SK-N-SH treated with all-trans-retinoic acid at 6 μM for 48 hours (cell line): ENCODE measurements around the gene ULK3.

Source experiments
- ATAC-seq: fragments of 200-7000 bp; cut with Tn5 transposase; 3 replicates; pipeline ENCODE4 v1.9.1; 2020; ENCODE audit warnings: mild to moderate bottlenecking, moderate library complexity
- ARNTL ChIP-seq: fragments of 450-650 bp; formaldehyde crosslinking; IDR thresholded peaks from 2 replicates; pipeline ENCODE4 v1.5.0; 2020; ENCODE audit warnings: low read depth, mild to moderate bottlenecking, moderate library complexity, borderline replicate concordance
- BACH2 ChIP-seq: fragments of 250-450 bp; sonication (Bioruptor Pico); IDR thresholded peaks from 2 replicates; pipeline ENCODE4 v1.9.0; 2021; ENCODE audit warnings: mild to moderate bottlenecking, borderline replicate concordance
- CREB5 ChIP-seq: fragments of 250-450 bp; sonication (Bioruptor Pico); IDR thresholded peaks from 2 replicates; pipeline ENCODE4 v1.5.1; 2020; ENCODE audit warnings: low read depth, mild to moderate bottlenecking, moderate library complexity
- CSDC2 ChIP-seq: fragments of 250-450 bp; sonication (Bioruptor Pico); IDR thresholded peaks from 2 replicates; pipeline ENCODE4 v1.5.0; 2020; ENCODE audit warnings: mild to moderate bottlenecking, moderate library complexity
- CSRNP3 ChIP-seq: fragments of 250-450 bp; sonication (Bioruptor Pico); IDR thresholded peaks from 2 replicates; pipeline ENCODE4 v1.5.1; 2021; ENCODE audit warnings: mild to moderate bottlenecking, moderate library complexity
- ESRRG ChIP-seq: fragments of 250-450 bp; sonication (Bioruptor Pico); IDR thresholded peaks from 2 replicates; pipeline ENCODE4 v1.6.1; 2021; ENCODE audit warnings: mild to moderate bottlenecking
- GLIS3 ChIP-seq: fragments of 250-450 bp; sonication (Bioruptor Pico); IDR thresholded peaks from 2 replicates; pipeline ENCODE4 v1.5.0; 2020; ENCODE audit warnings: mild to moderate bottlenecking, moderate library complexity
- ISL1 ChIP-seq: fragments of 250-450 bp; sonication (Bioruptor Pico); IDR thresholded peaks from 2 replicates; pipeline ENCODE4 v2.1.2; 2022; ENCODE audit warnings: mild to moderate bottlenecking, moderate library complexity
- OSR1 ChIP-seq: fragments of 250-450 bp; sonication (Bioruptor Pico); IDR thresholded peaks from 2 replicates; pipeline ENCODE4 v1.8.0; 2022; ENCODE audit warnings: moderate library complexity, mild to moderate bottlenecking, inconsistent platforms
- PATZ1 ChIP-seq: fragments of 250-450 bp; sonication (Bioruptor Pico); IDR thresholded peaks from 2 replicates; pipeline ENCODE4 v1.8.0; 2020; ENCODE audit warnings: mild to moderate bottlenecking, moderate library complexity, borderline replicate concordance
- POU6F1 ChIP-seq: fragments of 250-450 bp; sonication (Bioruptor Pico); IDR thresholded peaks from 2 replicates; pipeline ENCODE4 v1.8.0; 2021; ENCODE audit warnings: low read depth, mild to moderate bottlenecking, moderate library complexity, borderline replicate concordance
- RARB ChIP-seq: fragments of 250-450 bp; sonication (Bioruptor Pico); IDR thresholded peaks from 2 replicates; pipeline ENCODE4 v1.8.0; 2021; ENCODE audit warnings: mild to moderate bottlenecking, moderate library complexity
- SNAI2 ChIP-seq: fragments of 250-450 bp; sonication (Bioruptor Pico); IDR thresholded peaks from 2 replicates; pipeline ENCODE4 v1.5.0; 2020; ENCODE audit warnings: mild to moderate bottlenecking, moderate library complexity
- TCF4 ChIP-seq: fragments of 250-450 bp; sonication (Bioruptor Pico); IDR thresholded peaks from 2 replicates; pipeline ENCODE4 v1.8.0; 2021; ENCODE audit warnings: mild to moderate bottlenecking, moderate library complexity, borderline replicate concordance
- TOX ChIP-seq: fragments of 250-450 bp; sonication (Bioruptor Pico); IDR thresholded peaks from 2 replicates; pipeline ENCODE4 v1.8.0; 2021; ENCODE audit warnings: mild to moderate bottlenecking, moderate library complexity, borderline replicate concordance
- TSHZ2 ChIP-seq: fragments of 250-450 bp; sonication (Bioruptor Pico); IDR thresholded peaks from 2 replicates; pipeline ENCODE4 v1.5.0; 2020; ENCODE audit warnings: mild to moderate bottlenecking, moderate library complexity
- ZC3H10 ChIP-seq: fragments of 250-450 bp; sonication (Bioruptor Pico); IDR thresholded peaks from 2 replicates; pipeline ENCODE4 v1.5.1; 2021; ENCODE audit warnings: mild to moderate bottlenecking, moderate library complexity
- ZFP3 ChIP-seq: fragments of 250-450 bp; sonication (Bioruptor Pico); IDR thresholded peaks from 2 replicates; pipeline ENCODE4 v1.5.0; 2020; ENCODE audit warnings: mild to moderate bottlenecking, moderate library complexity
- ZFP30 ChIP-seq: fragments of 450-650 bp; formaldehyde crosslinking; IDR thresholded peaks from 2 replicates; pipeline ENCODE4 v1.5.0; 2022; ENCODE audit warnings: mild to moderate bottlenecking, moderate library complexity
- ZNF565 ChIP-seq: fragments of 450-650 bp; formaldehyde crosslinking; conservative IDR thresholded peaks from 2 replicates; pipeline ENCODE4 v1.5.0; 2020; ENCODE audit warnings: low read depth, mild to moderate bottlenecking, moderate library complexity
- ZNF8 ChIP-seq: fragments of 450-650 bp; formaldehyde crosslinking; IDR thresholded peaks from 2 replicates; pipeline ENCODE4 v1.5.0; 2020; ENCODE audit warnings: mild to moderate bottlenecking, moderate library complexity

The ULK3 gene

GRCh38 chr15:74795966-74796625 lies 46.9 kb downstream of the ULK3 start (continued):
- TF ChIP-seq OSR1 (CRISPR knock-in tag), result no peak
- no peak for TF ChIP-seq CSDC2 (CRISPR knock-in tag)
- TF ChIP-seq ESRRG (CRISPR knock-in tag), result no peak
- no peak for TF ChIP-seq SNAI2

- TF ChIP-seq ISL1 (CRISPR knock-in tag), result no peak
- no peak for TF ChIP-seq GLIS3 (CRISPR knock-in tag)
- no peak for TF ChIP-seq POU6F1 (CRISPR knock-in tag)
- TF ChIP-seq ARNTL (CRISPR knock-in tag), result no peak
- TF ChIP-seq CSDC2 (CRISPR knock-in tag), result no peak
- no peak for TF ChIP-seq PATZ1 (CRISPR knock-in tag)
- TF ChIP-seq SNAI2, result no peak
- TF ChIP-seq BACH2, result no peak
- no peak for TF ChIP-seq CSRNP3 (CRISPR knock-in tag)
- TF ChIP-seq OSR1 (CRISPR knock-in tag), result no peak
- TF ChIP-seq ZC3H10 (CRISPR knock-in tag), result no peak
- ATAC-seq, result no peak
These were observed 48.0 kb downstream of the ULK3 start for GRCh38 chr15:74794970-74795349.

GRCh38 chr15:74794248-74794969 lies 48.5 kb downstream of the ULK3 start:
- TF ChIP-seq ZFP3 (CRISPR knock-in tag) (no peak), ZFP30 (CRISPR knock-in tag) (no peak), ZC3H10 (CRISPR knock-in tag) (no peak), TCF4 (no peak), RARB (CRISPR knock-in tag) (no peak), OSR1 (CRISPR knock-in tag) (no peak), CREB5 (no peak)
- no peak for ATAC-seq

- no peak for ATAC-seq
- TF ChIP-seq ARNTL (CRISPR knock-in tag), result no peak
- TF ChIP-seq TSHZ2 (CRISPR knock-in tag), result no peak
- TF ChIP-seq SNAI2, result no peak
- no peak for TF ChIP-seq ZNF565 (CRISPR knock-in tag)
- no peak for TF ChIP-seq ZNF8 (CRISPR knock-in tag)
- no peak for TF ChIP-seq CREB5
- TF ChIP-seq ZC3H10 (CRISPR knock-in tag), result no peak
- no peak for TF ChIP-seq ESRRG (CRISPR knock-in tag)
- no peak for TF ChIP-seq ISL1 (CRISPR knock-in tag)
- TF ChIP-seq TOX (CRISPR knock-in tag), result no peak
- TF ChIP-seq ZFP30 (CRISPR knock-in tag), result no peak
- no peak for TF ChIP-seq RARB (CRISPR knock-in tag)
- no peak for TF ChIP-seq OSR1 (CRISPR knock-in tag)
These were observed 49.6 kb downstream of the ULK3 start for GRCh38 chr15:74793135-74794028.
